HCT116 (cell line): Measurements from ENCODE around the gene MYLK4. TPM values are rescaled to one million over a fixed set of nuclear protein-coding genes. Genes with fewer than 3 reads are reported as not detected.

Experiments used
- ATAC-seq: fragments of 200-7000 bp; cut with Tn5 transposase; 2 replicates; pipeline ENCODE4 v1.9.1; 2020; ENCODE audit warnings: mild to moderate bottlenecking, moderate library complexity
- BruUV-seq: library from RNA; stranded (reverse); fragments of 400-500 nt; replicated peaks from 2 replicates; lab custom pipeline; 2021; lab: Mats Ljungman, UMichigan
- CTCF ChIA-PET: fragments of 300-600 bp; sonication (Branson Sonifier 250); formaldehyde crosslinking; loops from one replicate; lab custom pipeline; 2021; ENCODE audit warnings: antibody characterized with exemption; lab: Charles Lee
- POLR2A ChIA-PET: fragments of 300-600, 350-600 bp; sonication (Branson Sonifier 250); formaldehyde crosslinking; loops from one replicate; lab custom pipeline; 2021; ENCODE audit warnings: antibody characterized with exemption; lab: Charles Lee
- RAD21 ChIA-PET, 2 experiments: fragments of 300-600 bp; sonication (Branson Sonifier 250); formaldehyde crosslinking; loops; one replicate each; lab custom pipeline; 2023; ENCODE audit warnings: low total read pairs in 2 of 2; ENCODE audit not compliant: uncharacterized antibody in 2 of 2, unreplicated experiment in 2 of 2, low non-redundant PET in 1 of 2; lab: Charles Lee
- DNase-seq: peaks from one replicate; pipeline ENCODE4 v3.0.0-alpha.2; 2010; ENCODE audit warnings: low read depth, low spot score
- H2AFZ ChIP-seq: fragments of 200-600 bp; shearing (Covaris generic), sonication (generic); 2 replicates; pipeline ENCODE4 v1.6.1; 2017; ENCODE audit warnings: low read depth, mixed run types, mixed read lengths, antibody characterized with exemption, low read length; ENCODE audit not compliant: poor library complexity, severe bottlenecking
- H3K27ac ChIP-seq: 2 replicates; pipeline ENCODE4 v1.5.1; 2012; ENCODE audit warnings: low read depth, low read length
- H3K27me3 ChIP-seq: fragments of 200-600 bp; sonication (generic); 2 replicates; pipeline ENCODE4 v1.6.1; 2016; ENCODE audit warnings: mixed run types, low read length, mixed read lengths; ENCODE audit not compliant: insufficient read depth
- H3K36me3 ChIP-seq, 2 experiments: fragments of 200-500 bp in 1 of 2; fragments of 200-600 bp in 1 of 2; sonication (Bioruptor generic) in 1 of 2; sonication (generic) in 1 of 2; 2 replicates each; pipeline versions ENCODE4 v1.5.1 to v1.6.1; 2014 to 2016; ENCODE audit warnings: low read length in 2 of 2, inconsistent platforms in 1 of 2, mixed read lengths in 1 of 2, mixed run types in 1 of 2; ENCODE audit not compliant: insufficient read depth in 2 of 2, control insufficient read depth in 1 of 2
- H3K4me1 ChIP-seq, 2 experiments: fragments of 200-600 bp in 1 of 2; sonication (generic) in 1 of 2; 2 replicates each; pipeline versions ENCODE4 v1.5.1 to v1.6.1; 2012 to 2017; ENCODE audit warnings: low read length in 2 of 2, inconsistent platforms in 1 of 2, mild to moderate bottlenecking in 1 of 2, mixed read lengths in 1 of 2, mixed run types in 1 of 2, moderate library complexity in 1 of 2; ENCODE audit not compliant: insufficient read depth in 2 of 2, control insufficient read depth in 1 of 2
- H3K4me2 ChIP-seq: fragments of 200-600 bp; sonication (generic); 2 replicates; pipeline ENCODE4 v1.6.1; 2017; ENCODE audit warnings: mixed run types, low read length, mixed read lengths
- H3K4me3 ChIP-seq, 2 experiments: fragments of 200-600 bp in 1 of 2; sonication (generic) in 1 of 2; replicated peaks in 1 of 2; 2 replicates each; pipeline ENCODE4 v1.5.1; 2011 to 2016; ENCODE audit warnings: low read length in 2 of 2, control low read depth in 1 of 2, low read depth in 1 of 2, mild to moderate bottlenecking in 1 of 2, mixed read lengths in 1 of 2, mixed run types in 1 of 2
- H3K79me2 ChIP-seq: fragments of 200-600 bp; sonication (generic); 2 replicates; pipeline ENCODE4 v1.6.1; 2017; ENCODE audit warnings: mild to moderate bottlenecking, mixed run types, low read length, moderate library complexity, mixed read lengths; ENCODE audit not compliant: insufficient read depth
- H3K9ac ChIP-seq: fragments of 200-600 bp; sonication (generic); 2 replicates; pipeline ENCODE4 v1.6.1; 2016; ENCODE audit warnings: low read length, mixed read lengths
- H3K9me2 ChIP-seq: fragments of 200-600 bp; sonication (generic), shearing (Covaris generic); 2 replicates; pipeline ENCODE4 v1.6.1; 2017; ENCODE audit warnings: mixed run types, mild to moderate bottlenecking, moderate library complexity; ENCODE audit not compliant: insufficient read depth
- H3K9me3 ChIP-seq, 2 experiments: fragments of 200-500 bp in 1 of 2; fragments of 200-600 bp in 1 of 2; sonication (Bioruptor generic) in 1 of 2; sonication (generic) in 1 of 2; 2 replicates each; pipeline ENCODE4 v1.6.1; 2014 to 2017; ENCODE audit warnings: low read length in 2 of 2, mixed read lengths in 2 of 2, inconsistent platforms in 1 of 2, low read depth in 1 of 2, mild to moderate bottlenecking in 1 of 2, mixed run types in 1 of 2, moderate library complexity in 1 of 2; ENCODE audit not compliant: control insufficient read depth in 1 of 2, insufficient read depth in 1 of 2
- H4K20me1 ChIP-seq: fragments of 200-600 bp; sonication (generic), shearing (Covaris generic); 2 replicates; pipeline ENCODE4 v1.6.1; 2017; ENCODE audit warnings: mixed run types, mild to moderate bottlenecking, moderate library complexity; ENCODE audit not compliant: insufficient read depth
- ATF3 ChIP-seq: IDR thresholded peaks from 2 replicates; pipeline ENCODE4 v1.6.1; 2012
- CBX3 ChIP-seq: IDR thresholded peaks from 2 replicates; pipeline ENCODE4 v1.6.1; 2012; ENCODE audit warnings: low read depth
- CEBPB ChIP-seq: IDR thresholded peaks from 2 replicates; pipeline ENCODE4 v1.6.1; 2012; ENCODE audit warnings: low read depth
- CTCF ChIP-seq, 3 experiments: fragments of 200-600 bp in 1 of 3; sonication (generic) in 1 of 3; IDR thresholded peaks in 2 of 3; conservative IDR thresholded peaks in 1 of 3; 2 replicates each; pipeline ENCODE4 v1.5.1; 2012 to 2017; ENCODE audit warnings: low read depth in 2 of 3, low read length in 2 of 3, antibody characterized with exemption in 1 of 3, borderline replicate concordance in 1 of 3, control low read depth in 1 of 3, mild to moderate bottlenecking in 1 of 3, mixed read lengths in 1 of 3, mixed run types in 1 of 3, moderate library complexity in 1 of 3; ENCODE audit not compliant: insufficient read depth in 1 of 3
- EZH2 ChIP-seq: fragments of 200-600 bp; sonication (generic); IDR thresholded peaks from 2 replicates; pipeline ENCODE4 v1.6.1; 2017; ENCODE audit warnings: antibody characterized with exemption, mixed run types
- EZH2phosphoT487 ChIP-seq: fragments of 200-600 bp; IDR thresholded peaks from 2 replicates; pipeline ENCODE4 v1.6.1; 2018; ENCODE audit warnings: antibody characterized with exemption, borderline replicate concordance
- FOSL1 ChIP-seq: IDR thresholded peaks from 2 replicates; pipeline ENCODE4 v1.6.1; 2012; ENCODE audit warnings: low read depth
- MAX ChIP-seq: IDR thresholded peaks from 2 replicates; pipeline ENCODE4 v1.6.1; 2012
- POLR2A ChIP-seq: IDR thresholded peaks from 2 replicates; pipeline ENCODE4 v1.7.0; 2011; ENCODE audit warnings: borderline replicate concordance; ENCODE audit not compliant: insufficient read depth, insufficient read length; ENCODE audit errors: extremely low read depth
- POLR2AphosphoS5 ChIP-seq: IDR thresholded peaks from 2 replicates; pipeline ENCODE4 v1.6.1; 2011; ENCODE audit warnings: mild to moderate bottlenecking, low read depth, low read length, moderate library complexity
- RAD21 ChIP-seq: IDR thresholded peaks from 2 replicates; pipeline ENCODE4 v1.6.1; 2012; ENCODE audit warnings: low read depth, mild to moderate bottlenecking
- REST ChIP-seq: IDR thresholded peaks from 2 replicates; pipeline ENCODE4 v1.6.1; 2012; ENCODE audit warnings: low read depth
- SIN3A ChIP-seq: IDR thresholded peaks from 2 replicates; pipeline ENCODE4 v1.6.1; 2012; ENCODE audit warnings: low read depth
- SP1 ChIP-seq: IDR thresholded peaks from 2 replicates; pipeline ENCODE4 v1.6.1; 2012; ENCODE audit warnings: low read depth
- TCF7L2 ChIP-seq: IDR thresholded peaks from 2 replicates; pipeline ENCODE4 v1.7.0; 2011; ENCODE audit warnings: borderline replicate concordance, inconsistent platforms; ENCODE audit not compliant: insufficient read depth, insufficient read length; ENCODE audit errors: extremely low read depth
- YY1 ChIP-seq: IDR thresholded peaks from 2 replicates; pipeline ENCODE4 v1.6.1; 2011; ENCODE audit warnings: low read length, low read depth, moderate library complexity, mild to moderate bottlenecking; ENCODE audit not compliant: insufficient replicate concordance; ENCODE audit errors: extremely low read depth
- ZBTB33 ChIP-seq: IDR thresholded peaks from 2 replicates; pipeline ENCODE4 v1.6.1; 2011; ENCODE audit warnings: mild to moderate bottlenecking, low read length, moderate library complexity; ENCODE audit not compliant: insufficient replicate concordance; ENCODE audit errors: extremely low read depth
- ZFX ChIP-seq: fragments of 450-650 bp; IDR thresholded peaks from 2 replicates; pipeline ENCODE4 v1.6.1; 2017
- intact Hi-C: fragments of 100-400 bp; cut with micrococcal nuclease; formaldehyde crosslinking; loops from 2 replicates; pipeline ENCODE4 v1.10.0; 2022
- total RNA-seq: library from RNA; stranded (reverse); gene quantifications from one replicate; pipeline ENCODE4 v1.2.1, GENCODE V29; 2021; ENCODE audit not compliant: unreplicated experiment

MYLK4 gene
- total RNA-seq, 1 experiment from 2014 or later, result 0.27 TPM

GRCh38 chr6:2772840-2773239 lies 22.1 kb upstream of the MYLK4 start:
- ATAC-seq (no peak), DNase-seq (no peak)
- ChIA-PET CTCF (interaction anchor here (0.9 to 1.2 kb wide), 2 partner anchors 11 to 19 kb away, joined by 4 read pairs; no protein-coding TSS in a partner anchor), POLR2A (no interaction called here), RAD21 (no interaction called here)
- Histone ChIP-seq H3K4me2 (no peak overlapping the region), H3K36me3 (peaks cover 36 to 48% of the 10 kb centered on the region in 2 experiments), H3K27me3 (no peaks in the 10 kb centered on the region), H4K20me1 (peaks cover 26% of the 10 kb centered on the region; the same call in 1 of the 2 replicates), H3K9ac (no peak overlapping the region), H3K9me3 (no peaks in the 10 kb centered on the region), H3K9me2 (no peaks in the 10 kb centered on the region), H3K27ac (no peak overlapping the region), H2AFZ (no peak overlapping the region), H3K4me3 (no peak overlapping the region), H3K79me2 (peaks cover 100% of the 10 kb centered on the region), H3K4me1 (peaks cover 3 to 4% of the 10 kb centered on the region in 2 experiments; a peak in 2 of 4 replicates)
- intact Hi-C loops, result no loop called here
- TF ChIP-seq TCF7L2, result no peak
- no peak for TF ChIP-seq ATF3
- no peak for TF ChIP-seq ZFX
- no peak for TF ChIP-seq CTCF (IDR thresholded peaks at IDR 0.05 in 2 of 3, conservative IDR thresholded peaks at IDR 0.05 in 1 of 3; ENCODE audit: borderline replicate concordance in 1 of 3, insufficient read depth in 1 of 3, low read depth in 2 of 3, low read length in 2 of 3)
- TF ChIP-seq YY1, result no peak
- no peak for TF ChIP-seq SP1
- TF ChIP-seq FOSL1, result no peak
- TF ChIP-seq CBX3, result no peak
- TF ChIP-seq CEBPB, result no peak
- no peak for TF ChIP-seq REST
- TF ChIP-seq SIN3A, result no peak
- TF ChIP-seq POLR2A, result no peak
- no peak for TF ChIP-seq RAD21
- no peak for TF ChIP-seq EZH2
- TF ChIP-seq MAX, result no peak
- TF ChIP-seq EZH2phosphoT487, result no peak
- TF ChIP-seq ZBTB33, result no peak
- no peak for TF ChIP-seq POLR2AphosphoS5
- BruUV-seq, result no TSS peak
